AG08395 (cell line): Measurements from ENCODE around the gene PPP1CC.

Source experiments
- DNase-seq: peaks from one replicate; pipeline ENCODE4 v3.0.0; 2012; ENCODE audit warnings: mixed read lengths, low spot score

PPP1CC gene

DNA sequence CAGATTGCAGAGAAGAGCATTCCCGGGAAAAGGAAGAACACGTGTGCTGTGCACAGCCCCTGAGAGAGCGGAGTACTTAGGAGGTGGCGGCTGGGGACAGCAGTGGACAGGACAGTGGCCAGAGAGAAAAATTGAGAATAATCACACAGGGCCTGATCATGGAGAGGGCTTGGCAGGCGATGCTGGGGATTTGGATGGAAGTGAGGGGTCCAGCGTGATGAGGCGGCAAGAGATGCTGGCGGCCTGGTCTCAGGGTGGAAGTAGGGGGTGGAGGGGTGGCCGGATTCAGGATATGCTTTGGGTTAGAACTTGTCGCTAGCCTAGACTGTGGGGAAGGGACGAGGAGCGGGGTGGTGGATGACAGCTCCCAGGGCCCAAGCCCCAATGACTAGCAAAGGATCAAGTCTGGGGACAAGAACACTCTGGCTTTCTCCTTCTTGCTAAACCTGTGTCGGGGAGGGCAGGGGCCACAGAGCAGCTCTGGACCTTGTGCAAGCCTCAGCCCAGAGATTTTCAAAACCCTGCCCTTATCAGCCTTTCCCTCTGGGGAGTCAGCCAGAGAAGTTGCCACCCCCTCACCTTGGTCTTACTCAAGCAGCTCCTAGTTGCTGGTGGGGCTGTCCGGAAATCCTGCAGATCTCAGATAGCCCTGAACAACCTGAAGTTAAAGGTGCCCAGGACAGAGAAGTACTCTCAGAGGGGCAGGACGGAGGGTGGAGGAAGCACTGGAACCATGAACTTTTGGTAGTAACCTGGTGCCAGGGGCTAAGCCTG, 55.1 kb downstream of the PPP1CC start:
- no peak for DNase-seq

DNA sequence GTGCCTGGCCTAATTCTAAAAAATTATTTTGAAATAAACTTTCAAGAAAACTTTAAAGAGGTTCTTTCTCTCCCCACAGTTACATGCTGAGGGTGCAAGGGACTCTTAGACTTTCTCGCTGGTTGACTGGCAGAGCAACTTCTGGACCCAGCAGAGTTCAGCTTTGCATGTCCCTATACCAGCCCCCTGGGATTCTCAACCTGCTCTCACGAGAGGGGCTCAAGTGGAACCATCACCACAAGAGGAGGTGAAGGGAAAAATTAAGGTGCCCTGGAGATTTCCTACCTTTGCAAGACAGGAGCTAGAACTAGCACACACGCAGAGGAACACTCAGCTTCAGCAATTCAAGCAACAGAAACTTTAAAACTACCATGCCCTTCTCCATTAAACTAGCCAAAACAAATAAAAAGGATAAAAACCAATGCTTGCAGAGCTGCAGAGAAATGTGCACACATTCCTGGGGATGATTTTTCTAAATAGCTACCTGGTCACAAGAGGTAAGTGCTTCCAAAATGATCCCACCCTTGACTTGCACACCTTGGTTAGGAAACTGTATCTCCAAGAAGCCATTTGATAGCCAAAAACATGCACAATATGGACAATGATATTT, 56.3 kb downstream of the PPP1CC start:
- no peak for DNase-seq

DNA sequence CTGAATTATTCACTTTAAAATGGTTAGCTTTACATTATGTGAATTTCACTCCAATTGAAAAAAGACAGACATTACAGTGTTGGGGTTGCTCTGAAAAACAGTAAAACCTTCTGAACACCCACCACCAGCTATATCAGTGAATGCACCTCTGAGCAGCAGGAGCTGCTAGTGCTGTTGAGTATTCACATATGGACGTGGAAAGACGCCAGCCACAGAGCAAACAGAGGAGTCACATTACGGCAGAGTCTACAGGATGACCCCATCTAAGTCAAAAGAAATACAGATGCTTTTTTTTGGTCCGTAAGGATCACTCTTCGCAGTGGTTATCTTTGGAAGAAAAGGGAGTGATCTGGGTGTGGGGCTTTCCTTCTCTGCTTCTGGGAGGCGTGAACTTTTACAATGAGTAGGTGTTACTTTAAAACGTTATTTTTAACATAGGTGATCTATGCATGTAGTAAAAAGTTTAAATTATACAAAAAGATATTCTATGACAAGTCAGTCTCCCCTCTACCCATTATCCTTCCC, 58.3 kb downstream of the PPP1CC start:
- no peak for DNase-seq

DNA sequence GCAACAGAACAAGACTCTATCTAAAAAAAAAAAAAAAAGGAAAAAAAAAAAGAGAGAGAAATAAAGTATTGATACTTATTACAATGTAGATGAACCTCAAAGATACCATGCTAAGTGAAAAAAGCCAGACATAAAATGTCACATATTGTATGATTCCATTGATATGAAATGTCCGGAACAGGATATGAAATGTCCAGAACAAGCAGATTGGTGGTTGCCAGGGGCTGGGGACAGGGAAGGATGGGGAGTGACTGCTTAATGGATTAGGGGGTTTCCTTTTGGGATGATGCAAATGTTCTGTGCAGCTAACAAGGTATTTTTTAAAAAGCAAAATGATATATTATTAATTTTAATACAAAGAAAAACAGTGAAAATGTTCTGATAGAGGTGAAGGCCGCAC, 58.8 kb downstream of the PPP1CC start:
- DNase-seq: no peak

DNA sequence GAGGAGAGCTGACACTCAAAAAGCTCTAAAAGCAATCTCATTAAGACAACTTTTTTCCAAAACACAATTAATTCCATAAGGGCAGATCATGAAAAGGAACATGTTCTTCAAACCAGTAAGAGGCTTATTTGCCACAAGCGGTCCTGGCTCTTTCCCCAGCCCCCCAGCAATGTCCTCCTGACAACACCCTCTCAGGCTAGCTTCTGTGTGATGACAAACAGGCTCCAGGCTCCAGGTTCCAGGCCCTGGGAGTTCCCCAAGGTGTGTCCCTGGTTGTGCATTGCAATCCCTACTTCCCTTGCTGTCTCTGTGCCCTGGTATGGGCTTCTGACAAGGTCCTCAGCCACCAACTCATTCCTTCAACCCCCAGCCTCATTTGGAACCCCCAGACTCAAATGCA, 62.7 kb downstream of the PPP1CC start:
- no peak for DNase-seq

DNA sequence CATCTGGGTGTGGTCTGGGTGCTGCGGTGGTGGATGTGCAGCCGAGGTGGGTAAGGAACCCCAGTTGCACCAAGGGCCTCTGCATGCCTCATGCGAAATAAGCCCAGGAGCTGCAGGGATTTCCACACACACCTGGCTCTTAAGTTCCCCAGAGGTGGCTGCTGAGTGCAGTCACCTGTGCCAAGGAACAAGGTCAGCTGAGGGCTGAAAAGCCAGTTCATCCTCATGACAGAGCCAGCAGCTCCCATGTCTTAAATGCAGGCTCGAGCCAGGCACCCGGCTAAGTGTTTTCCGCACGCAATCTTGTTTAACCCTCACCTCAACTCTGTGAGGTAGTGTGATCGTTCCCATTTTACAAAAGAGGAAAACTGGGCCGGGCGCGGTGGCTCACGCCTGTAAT, 63.5 kb downstream of the PPP1CC start:
- DNase-seq: no peak

DNA sequence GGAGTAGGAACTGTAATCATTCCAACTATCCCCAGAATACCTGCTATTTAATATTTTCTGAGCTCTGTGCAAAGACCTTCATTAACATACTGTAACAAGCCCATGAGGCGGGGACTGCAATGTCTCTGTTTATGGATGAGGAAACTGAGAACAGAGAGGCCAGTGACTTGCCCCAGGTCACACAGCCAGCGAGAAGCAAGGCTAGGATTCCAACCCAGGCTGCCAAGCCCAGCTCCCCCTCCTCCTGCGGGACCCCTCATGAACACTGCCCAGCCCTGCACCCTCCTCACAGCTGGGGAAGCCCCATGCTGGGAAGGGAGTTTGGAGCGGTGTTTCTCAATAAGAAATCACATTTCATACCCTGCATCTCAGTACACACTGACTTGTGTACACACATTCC, 64.7 kb downstream of the PPP1CC start:
- no peak for DNase-seq

DNA sequence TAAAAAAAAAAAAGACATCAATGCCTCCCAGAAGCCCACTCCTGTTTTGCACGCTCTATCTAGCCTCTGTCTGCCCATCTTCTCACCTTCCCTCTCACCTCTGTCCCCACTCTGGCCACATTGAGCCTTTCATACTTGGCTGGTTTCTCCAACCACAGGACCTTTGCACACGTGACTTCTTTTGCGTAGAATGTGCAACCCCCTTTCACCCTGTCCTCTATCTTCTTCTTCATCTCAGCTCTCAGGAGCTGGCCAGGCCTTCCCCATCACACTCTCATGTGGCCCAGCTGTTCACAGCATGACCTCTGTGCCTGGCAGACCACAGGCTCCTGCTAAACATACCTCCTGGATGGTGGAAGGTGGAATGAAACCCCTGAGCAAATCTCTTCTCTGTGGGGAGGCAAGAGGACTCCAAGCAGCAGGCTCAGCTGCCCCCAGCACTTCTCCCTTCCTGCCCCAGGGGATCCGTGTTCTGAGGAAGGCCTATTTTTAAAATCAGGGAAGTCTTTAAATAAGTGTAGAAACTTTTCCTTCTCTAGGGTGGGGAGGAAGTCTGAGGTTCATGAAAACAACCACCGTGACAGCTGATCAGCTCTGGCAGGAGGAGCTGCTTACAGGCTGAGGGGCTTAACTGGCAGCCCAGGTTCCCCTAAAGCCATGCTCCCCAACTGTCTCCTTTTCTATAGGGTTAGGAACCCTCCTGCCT, 65.3 kb downstream of the PPP1CC start:
- DNase-seq: no peak

DNA sequence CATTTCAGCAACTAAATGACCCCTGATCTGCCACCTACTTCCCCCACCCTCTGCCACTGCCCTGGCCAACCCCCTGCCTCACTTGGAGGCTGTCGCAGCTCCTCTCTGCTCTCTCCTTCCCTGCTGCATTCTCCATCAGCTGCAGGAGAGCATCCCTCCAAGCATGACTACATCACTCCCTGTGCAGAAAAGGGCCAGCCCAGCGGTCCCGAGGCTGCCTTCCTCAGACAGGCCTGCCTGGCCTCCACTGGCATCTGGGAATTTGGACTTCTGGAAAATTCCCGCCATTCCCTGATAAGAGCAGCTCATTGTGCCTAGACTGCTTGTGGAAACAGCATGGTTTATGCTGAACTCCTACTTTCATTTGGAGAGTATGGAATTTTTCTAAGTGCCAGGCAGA, 66.5 kb downstream of the PPP1CC start:
- DNase-seq: no peak

DNA sequence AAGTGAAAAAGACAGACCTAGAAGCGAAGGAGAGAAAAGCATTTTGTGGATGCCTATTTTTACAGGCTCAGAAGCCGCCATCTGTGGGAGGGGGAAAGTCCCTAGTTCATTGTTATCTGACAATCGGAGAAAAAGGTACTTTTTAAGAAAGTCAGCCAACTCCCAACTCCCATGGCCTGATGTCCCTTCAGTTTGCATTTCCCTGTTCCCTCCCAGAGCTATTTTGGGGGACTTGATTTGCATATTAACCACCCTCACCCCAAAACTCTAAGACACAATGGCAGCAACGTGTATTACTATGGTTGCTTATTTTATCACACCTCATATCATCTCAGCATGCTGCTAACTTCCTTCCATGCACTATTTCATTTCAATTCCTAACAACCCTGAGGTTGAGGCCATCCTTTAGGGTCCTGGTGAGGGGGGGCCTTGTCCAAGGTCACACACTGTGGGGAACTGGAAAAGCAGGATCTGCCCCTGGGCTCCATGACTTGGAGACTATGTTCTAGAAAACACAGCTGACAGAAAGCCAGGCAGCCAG, 72.5 kb downstream of the PPP1CC start:
- no peak for DNase-seq
